GM19324 (cell line): ENCODE measurements around the gene TFAP2D.
A peak's percentile ranks its signal among the peaks of the same experiment; 100 is the strongest.

Source experiments
- ATAC-seq: cut with Tn5 transposase; IDR thresholded peaks from one replicate; pipeline ENCODE4 v1.9.1; 2021; ENCODE audit warnings: mild to moderate bottlenecking, moderate library complexity; ENCODE audit not compliant: unreplicated experiment, low FRiP score

The TFAP2D gene

DNA sequence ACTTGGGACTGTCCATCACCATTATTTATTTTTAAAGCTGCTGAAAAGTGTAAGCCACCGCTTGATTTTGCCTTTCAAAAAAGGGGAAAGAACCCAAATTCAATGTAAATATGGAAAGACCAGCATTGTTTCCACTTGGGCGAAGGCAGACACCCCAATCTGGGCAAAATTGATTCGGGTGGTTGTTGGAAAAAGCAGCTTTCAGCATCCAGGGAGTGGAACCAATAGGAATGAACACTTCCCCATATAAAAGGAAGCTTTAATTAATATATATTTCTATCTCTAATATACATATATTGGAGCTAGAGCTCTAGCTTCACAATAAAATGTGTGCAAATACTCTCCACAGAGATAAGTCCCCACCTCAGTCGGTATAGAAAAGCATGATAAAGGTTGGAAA, at the start of gene TFAP2D:
Gene TFAP2D, plus strand, starts transcription at position 301 of the 400 bp plus-strand sequence. CDS start 530 bp downstream, outside the sequence.
- ATAC-seq: no peak

DNA sequence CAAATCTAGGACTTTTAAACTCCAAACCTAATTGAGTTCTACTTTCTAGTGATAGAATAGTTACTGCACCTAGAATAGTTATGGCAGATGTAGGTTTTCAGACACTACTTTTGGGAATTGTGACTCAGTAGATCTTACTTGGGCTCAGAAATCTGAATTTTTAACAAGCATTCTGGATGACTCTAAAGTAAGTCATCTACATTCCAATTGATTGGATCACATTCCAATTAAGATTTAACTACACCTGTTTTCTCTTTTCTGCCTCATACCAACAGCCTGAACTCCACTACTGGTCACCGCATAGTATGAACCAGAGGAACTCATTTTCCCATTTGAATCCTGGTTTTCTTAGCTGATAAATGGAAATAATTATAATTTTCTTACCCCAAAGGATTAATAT, 49.5 kb upstream of the TFAP2D start:
- no peak for ATAC-seq

DNA sequence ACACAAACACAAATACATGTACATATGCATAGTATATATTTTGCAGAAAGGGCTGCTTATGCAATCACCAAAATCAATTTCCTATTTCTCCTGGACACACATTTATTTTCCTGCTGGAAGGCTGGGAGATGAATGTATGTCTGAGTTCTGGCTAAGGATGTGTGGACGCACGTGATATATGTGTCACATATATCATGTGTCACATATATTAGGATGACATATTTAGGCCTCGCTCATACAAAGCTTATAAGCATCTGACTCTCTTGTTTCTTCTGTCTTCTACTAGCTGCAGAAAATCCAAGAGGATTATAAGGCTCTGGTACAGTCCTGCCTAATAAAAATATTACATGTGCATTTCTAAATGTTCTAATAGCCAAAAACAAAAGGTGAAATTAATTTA, 47.2 kb upstream of the TFAP2D start:
- no peak for ATAC-seq

DNA sequence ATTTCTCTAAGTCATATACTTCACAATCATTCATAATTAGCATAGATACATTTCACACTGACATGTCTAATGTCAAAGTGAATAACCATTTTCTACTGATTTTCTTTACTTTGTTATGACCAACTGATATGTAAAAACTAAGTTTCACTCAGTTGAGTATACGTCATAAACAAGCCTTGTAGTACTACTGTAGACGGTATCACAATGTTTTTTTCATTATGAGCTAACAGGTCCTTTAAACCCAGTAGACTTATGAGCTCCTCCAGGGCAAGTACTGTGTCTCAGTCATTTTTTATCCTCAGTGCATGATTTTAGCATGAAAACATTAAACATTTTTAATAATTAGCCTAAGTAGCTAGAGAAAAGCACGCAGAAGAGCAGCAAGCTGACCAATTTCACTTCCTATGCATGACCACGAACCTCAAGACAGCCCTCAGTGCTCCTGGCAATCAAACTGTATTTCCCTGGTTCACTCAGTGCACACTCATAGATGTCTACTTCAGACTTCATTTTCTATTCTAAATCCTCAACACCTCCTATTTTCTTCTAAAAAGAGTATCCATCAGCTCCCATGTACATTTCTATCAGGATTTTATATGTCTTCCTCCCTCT, 32.0 kb upstream of the TFAP2D start:
- ATAC-seq: peak; percentile 87

DNA sequence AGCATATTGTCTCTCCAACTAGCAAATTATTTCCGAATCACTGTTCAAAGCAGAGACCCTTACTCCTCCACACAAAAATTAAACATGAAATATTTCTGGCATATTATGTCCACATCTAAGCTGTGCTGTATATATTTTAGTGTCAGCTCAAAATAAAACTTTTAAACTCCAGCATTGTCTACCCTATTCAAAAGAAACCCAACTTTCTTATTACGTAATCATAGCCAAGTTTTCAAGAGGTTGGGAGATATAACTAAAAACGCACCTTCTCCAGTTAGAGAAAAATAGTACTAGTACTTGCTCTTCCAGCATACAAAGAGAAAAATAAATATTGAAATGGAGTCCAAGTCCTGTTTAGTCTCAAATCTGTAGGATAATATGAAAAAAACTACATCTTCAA, 24.1 kb upstream of the TFAP2D start:
- ATAC-seq: no peak

DNA sequence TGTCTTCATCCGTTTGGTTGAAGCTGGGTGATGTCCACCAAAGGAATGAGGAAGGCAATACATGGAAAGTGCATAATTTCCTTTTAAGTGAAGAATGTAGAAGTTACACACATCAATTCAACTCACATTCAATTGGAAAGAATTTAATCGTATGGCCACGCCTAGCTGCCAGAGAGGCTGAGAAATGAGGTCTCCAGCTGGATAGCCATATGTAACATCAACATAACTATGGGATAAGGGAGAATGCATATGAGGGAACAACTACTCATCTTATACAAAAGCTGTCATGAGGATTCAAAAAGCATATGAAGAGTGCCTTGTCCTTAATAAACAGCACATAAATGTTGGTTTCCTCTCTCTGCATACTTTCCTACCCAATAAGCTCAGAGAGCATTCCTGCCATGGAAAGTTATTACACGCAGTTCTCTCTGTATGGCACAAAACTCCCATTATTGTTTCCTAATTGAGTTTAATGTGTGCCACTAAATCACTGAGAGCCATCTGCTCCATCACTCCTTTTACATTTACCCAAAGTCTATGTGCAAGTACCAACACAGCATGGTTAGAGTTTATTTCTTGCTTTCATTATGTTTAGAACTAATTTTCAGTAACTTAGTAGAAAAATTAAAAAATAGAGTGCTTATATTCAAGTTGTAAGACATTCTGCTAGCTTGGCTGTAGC, 21.4 kb upstream of the TFAP2D start:
- no peak for ATAC-seq

DNA sequence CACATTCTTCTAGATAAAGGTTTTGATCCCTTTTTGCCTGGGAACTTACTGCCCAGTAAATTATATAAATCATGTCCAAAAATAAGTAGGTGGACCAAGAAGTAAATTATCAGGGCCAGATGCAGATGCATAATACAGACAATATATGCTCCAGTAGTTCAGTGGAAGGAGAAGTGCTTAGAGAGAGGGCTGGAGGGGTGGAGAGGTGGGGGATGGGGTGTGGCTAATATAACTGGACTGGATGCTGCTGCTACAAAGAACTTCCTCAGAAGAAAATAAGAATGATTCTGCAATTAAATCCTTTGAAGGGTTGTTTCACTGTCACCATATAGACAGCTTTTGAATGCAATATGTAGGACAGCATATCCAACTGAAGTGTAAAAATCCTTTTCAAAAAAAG, 14.8 kb upstream of the TFAP2D start:
- ATAC-seq: no peak

DNA sequence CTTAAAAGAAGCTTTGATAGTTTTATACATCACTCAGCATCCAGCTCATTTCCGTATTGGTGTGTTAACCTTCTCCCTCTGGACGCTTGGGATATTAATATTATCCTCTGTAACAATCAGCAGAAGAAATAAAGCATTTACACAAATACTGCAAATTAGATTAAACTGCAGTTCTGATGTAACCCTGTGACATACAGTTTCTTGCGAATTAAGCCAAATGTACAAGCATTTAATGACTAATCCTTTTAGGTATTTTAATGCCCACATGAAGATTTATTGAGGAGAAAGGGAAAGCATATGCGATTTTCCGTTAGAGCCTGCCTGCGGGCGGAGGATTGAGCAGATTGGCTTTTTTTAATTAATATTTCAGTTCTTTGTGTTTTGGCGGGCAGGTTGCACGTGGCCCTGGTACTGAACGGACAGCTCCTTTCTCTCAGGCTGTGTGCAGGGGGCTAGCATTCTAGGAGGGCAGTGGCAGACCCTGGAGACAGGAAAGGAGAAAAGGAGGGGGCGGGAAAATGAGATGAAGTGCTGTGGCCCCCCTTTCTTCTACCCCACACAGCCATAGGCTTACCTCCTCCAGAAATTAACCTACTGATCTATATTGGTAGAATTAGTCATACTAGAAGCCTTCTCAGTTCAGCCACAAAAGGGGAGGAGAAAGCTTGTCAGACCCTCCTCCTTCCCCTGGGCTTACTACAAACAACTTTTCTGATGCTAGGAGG, 14.1 kb upstream of the TFAP2D start:
- no peak for ATAC-seq

DNA sequence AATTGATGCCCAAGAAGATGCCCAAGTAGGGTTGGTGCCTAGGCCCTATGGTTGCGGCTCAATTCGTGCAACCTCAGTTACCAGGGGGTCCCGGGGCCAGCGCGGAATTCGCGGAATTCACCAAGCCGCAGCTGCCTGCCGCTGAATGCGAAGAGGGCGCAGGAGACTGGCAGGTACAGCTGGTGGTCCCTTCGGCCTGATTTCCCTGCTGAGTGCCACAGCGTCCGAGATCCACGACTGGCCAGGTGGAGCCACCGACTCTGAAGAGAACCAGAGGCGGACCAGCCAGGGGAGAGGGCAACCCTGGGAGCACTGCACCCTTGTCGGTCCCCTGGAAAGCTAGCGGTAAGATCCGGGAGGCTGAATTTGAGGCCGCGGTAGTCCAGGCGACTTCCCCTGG, 6.8 kb upstream of the TFAP2D start:
- no peak for ATAC-seq

DNA sequence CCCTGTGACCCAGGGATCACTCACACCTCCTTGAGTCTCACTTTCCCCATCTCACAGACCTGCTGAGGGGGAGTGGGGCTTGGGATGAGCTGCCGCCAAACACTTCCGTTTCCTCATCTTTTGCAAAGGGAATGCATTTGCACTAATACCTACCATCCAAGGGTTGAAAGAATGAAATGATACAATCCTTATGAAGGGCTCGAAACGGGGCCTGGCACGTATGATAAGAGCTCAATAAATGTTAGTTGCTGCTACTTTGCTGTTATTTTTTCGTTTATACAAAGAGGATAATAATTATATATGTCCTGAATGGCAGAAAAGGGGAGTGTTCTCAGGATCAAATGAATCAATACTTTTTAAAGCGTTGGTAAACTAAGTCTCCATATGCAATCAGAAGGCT, 6.1 kb upstream of the TFAP2D start:
- no peak for ATAC-seq

DNA sequence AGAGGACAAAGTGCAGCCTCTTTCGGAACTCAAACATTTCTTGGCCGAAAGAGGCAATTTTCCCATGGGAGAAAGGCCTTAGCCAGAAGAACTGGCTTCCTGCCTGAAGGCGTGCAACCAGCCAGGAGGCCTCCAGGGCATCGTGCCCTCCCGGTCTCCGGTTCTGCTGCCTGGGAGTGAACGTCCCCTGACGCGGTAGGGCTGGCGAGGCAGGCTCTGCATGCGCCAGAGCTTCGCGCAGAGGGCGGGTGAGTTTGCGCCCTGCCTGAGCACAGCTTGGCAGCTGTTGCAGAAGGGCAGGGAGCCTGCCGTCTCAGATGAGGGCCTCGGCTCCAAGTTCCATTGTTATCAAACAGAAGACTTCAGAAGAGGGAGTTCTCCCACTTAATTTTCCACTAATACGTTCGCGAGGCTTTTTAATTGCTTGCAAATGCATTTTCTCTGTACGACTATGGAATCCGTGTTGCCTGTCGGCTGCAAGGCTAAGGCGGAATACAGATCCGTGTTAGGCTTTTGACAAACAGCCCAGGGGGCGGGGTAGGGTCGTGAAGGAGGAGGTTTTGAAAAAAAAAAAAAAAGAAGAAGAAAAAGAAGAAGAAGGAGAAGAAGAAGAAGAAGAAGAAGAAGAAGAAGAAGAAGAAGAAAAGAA, 5.5 kb upstream of the TFAP2D start:
- ATAC-seq: no peak

DNA sequence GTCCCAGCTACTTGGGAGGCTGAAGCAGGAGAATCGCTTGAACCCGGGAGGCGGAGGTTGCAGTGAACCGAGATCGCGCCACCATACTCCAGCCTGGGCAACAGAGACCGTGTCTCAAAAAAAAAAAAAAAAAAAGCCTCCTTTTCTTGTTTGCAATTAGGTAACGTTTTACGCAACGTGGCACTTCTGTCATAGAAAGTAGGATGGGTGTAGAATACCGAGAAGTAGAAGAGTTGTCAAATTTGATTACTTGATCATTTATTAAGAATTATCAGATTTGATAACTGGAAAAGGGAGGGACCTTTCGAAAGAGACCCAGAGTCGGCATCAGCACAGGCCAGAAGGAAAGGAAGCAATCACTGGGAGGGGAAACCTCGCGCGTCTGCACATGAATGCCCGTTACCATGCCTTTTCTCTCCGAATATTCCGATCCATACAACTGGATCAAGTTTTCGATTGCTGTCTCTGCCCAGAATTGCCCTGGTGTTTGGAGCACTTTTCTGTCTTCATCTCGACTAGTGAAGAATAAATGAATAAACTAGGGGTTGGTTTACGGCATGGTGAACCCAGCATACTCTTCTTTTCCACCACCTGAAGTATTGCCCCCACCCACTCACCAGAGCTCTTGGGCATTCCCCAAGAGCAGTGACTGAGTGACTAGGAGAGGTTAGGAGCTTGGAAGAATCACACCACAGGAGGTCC, 4.5 kb upstream of the TFAP2D start:
- ATAC-seq: no peak

DNA sequence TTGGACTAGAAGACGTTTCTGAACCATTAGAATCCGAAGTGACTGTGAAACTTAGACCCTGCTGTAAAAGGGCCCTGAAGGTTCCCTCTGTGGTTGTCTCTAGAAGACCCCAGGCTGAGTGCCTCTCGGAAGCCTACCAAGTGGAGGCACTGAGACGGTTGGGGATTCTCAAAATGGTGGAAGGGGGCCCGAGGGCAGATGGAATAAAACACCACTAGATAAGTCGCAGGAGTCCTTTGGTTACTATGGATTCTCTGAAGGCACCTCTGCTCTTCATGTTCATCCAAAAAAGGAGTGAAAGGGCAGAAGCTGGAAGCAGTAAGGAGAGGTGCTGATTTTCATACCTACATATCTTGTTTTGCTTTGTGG, 4.0 kb upstream of the TFAP2D start:
- ATAC-seq: no peak

DNA sequence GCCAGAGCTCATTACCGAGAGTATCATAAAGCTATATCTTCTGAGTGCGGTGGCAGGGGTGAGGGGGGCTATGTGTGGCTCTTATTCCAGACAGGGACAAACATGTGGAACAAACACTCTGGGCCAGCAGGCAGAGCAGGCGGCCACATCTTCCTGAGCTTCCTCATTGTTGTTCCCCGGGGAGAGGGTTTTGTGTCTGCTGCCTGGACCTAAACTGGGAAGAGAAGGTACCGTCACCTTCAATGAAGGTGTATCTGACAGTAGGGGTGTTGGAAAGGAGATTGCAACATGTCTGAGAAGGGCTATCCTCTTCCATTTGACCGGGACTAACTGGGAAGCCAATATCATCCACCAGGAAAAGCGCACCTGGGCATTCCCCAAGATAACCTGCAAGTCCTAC, 1.6 kb upstream of the TFAP2D start:
- no peak for ATAC-seq

DNA sequence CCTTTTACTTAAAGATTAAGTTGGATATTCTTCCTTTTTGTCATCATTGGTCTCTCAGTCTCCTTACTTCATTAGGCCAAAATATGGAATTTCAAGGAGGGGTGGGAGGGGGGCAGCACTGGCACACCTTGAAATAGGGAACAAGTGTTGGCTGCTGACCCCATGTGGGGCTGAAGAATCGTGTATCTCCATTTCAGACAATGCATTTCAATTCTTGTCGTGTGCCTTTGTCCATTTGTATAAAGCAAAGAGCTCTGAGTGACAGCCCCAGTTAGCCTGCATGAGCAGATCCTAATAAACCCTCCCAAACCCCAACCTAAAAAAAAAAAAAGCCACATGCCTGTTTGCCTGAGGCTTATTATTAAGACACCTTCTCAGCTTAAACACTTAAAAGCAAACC, 1.0 kb upstream of the TFAP2D start:
- no peak for ATAC-seq

DNA sequence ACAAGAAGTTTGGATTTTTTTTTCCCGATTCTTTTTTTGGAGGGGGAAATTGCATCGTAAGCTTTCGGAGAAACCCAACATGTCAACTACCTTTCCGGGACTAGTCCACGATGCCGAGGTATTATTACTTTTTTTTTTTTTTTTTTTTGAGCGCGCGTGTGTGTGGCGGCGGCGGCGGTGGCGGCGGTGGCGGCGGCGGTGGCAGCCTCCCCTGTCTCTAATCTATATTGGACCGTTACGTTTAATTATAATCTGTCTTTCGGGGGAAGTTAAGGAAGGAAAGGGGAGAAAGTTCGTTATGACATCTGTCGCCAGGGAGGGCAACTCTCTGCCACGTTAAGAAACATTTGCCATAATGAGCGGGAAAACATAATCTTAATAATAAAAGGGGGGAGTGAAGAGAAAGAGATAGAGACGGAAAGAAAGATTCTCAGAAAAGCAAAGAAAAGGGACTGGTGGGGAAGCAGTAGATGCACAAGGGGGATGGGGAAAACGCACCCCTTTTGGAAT, 706 bp downstream of the TFAP2D start:
- no peak for ATAC-seq

DNA sequence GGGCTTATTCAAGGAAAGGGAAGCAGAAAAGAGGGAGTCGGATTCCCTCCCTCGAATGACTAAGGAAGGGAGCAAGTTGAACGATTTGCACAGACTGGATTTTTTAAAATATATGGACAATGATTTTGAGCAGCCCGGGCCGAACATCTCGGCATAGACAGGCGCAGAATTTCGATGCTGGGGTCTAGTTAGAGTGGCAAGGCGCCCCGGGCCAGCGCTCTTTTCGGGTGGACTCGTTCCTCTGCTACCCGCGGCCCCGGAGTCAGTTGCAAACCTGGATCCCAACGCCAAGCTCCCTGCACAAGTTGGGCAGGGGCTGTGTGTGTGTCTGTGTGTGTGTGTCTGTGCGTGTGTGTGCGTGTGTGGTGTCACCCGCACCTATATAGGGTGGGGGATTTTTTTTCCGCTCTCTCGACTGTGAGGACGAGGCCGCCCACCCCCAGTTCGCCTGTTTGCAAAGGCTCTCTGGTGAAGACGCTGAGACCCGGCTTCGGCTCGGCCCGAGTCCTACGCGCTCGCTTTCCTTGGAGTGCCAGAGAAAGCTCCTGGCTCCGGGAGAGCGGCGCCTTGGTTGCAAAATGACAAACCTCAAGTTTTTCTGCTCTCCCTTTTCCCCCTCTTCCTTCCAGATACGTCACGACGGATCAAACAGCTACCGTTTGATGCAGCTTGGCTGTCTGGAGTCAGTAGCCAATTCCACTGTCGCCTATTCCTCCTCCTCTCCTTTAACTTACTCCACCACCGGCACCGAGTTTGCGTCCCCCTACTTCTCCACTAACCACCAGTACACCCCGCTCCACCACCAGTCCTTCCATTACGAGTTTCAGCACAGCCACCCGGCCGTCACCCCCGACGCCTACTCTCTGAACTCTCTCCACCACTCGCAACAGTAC, 1.4 kb downstream of the TFAP2D start:
- ATAC-seq: no peak

DNA sequence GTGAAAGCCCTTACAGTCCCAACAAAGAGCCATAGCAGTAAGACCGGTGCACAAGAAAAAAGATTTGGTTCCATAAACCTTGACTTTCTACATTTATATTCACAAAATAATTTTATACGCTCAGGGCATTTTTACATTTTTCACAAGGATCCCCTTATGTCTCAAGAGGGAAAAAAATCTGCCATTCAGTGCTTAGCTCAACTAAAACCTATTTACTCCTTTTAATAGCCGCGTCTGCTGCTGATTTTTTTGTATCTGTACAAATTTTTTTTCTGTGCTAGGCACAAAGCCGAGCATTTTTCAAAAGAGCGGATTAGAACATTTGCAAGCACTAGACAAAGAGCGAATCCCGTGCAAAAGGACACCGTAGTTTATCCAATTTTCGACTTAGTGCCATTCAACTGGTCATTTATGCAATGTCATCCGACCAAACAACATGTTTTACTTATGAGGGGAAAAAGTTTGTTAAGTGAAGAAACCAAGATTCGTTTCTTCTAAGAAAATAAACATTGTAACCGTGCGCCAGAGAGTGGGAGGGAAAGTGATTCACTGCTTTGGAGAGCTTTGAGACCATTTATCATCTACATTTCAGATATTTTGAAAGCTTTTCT, 3.7 kb downstream of the TFAP2D start:
- ATAC-seq: no peak

DNA sequence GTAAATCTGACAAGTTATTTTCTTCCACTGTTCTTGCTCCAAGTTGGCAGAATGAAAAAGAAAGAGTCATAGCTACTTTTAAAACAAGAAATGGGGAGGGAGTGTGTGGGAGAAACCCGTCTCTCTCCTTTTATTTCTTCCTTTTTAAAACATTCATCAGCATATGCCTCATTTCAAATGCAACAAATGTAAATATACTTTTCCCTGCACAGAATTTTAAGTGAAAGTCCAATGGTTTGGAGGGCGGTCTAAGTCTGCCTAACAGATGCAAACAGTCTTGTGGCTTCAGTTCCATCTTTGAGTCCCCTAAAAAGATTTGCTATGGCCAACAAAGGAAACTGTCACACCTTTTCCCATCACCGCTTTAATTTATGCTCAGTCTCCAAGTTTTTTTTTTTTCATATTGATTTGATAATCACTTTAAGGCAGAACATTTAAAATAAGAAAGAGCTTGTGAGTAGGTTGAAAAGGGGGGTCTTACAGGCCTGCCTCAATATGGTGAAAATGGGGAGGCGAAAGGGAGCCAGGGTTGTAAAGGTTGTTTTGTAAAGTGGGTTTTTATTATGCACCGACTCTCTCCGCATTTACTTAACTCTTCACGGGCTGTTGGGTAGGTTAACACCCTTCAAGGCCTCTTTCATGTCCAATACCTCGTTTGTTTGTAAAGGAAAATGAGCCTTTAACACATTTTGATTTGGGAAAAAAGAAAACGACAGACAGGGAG, 4.6 kb downstream of the TFAP2D start:
- ATAC-seq: no peak
